WTC11 (cell line): Measurements from ENCODE around the gene KDM4B. TPM values are rescaled to one million over a fixed set of nuclear protein-coding genes. Genes with fewer than 3 reads are reported as not detected.

ENCODE experiments used
- ATAC-seq: fragments of 200-7000 bp; cut with Tn5 transposase; 2 replicates; pipeline ENCODE4 v1.10.0; 2021; ENCODE audit warnings: mild to moderate bottlenecking, moderate library complexity
- Bru-seq: library from RNA; stranded (reverse); fragments of 400-500 nt; gene quantifications from one replicate; lab custom pipeline; 2021; lab: Mats Ljungman, UMichigan
- CTCF ChIA-PET: fragments of 300-600 bp; sonication (Branson Sonifier 250); formaldehyde crosslinking; loops from one replicate; lab custom pipeline; 2021; ENCODE audit warnings: antibody characterized with exemption; lab: Charles Lee
- POLR2A ChIA-PET: fragments of 350-600 bp; sonication (Branson Sonifier 250); formaldehyde crosslinking; loops from one replicate; lab custom pipeline; 2021; ENCODE audit warnings: antibody characterized with exemption; lab: Charles Lee
- DNase-seq: peaks from one replicate; pipeline ENCODE4 v3.0.0; 2021; ENCODE audit warnings: low spot score
- H3K27ac Mint-ChIP-seq: 2 replicates; pipeline ENCODE4 v1.8.0; 2021; ENCODE audit warnings: mixed read lengths
- H3K27me3 Mint-ChIP-seq: 2 replicates; pipeline ENCODE4 v1.8.0; 2021; ENCODE audit warnings: low read depth, mild to moderate bottlenecking, moderate library complexity, mixed read lengths
- H3K36me3 Mint-ChIP-seq: 2 replicates; pipeline ENCODE4 v1.8.0; 2021; ENCODE audit warnings: mixed read lengths
- H3K4me1 Mint-ChIP-seq: 2 replicates; pipeline ENCODE4 v1.8.0; 2022; ENCODE audit warnings: mixed read lengths
- H3K4me3 Mint-ChIP-seq: 2 replicates; pipeline ENCODE4 v1.8.0; 2021; ENCODE audit warnings: mild to moderate bottlenecking, moderate library complexity, mixed read lengths
- H3K9me3 Mint-ChIP-seq: 2 replicates; pipeline ENCODE4 v1.8.0; 2021; ENCODE audit warnings: mixed read lengths
- CDX4 ChIP-seq: fragments of 250-450 bp; sonication (Bioruptor Pico); IDR thresholded peaks from 2 replicates; pipeline ENCODE4 v1.9.0; 2021; ENCODE audit warnings: moderate library complexity, mild to moderate bottlenecking, inconsistent platforms, borderline replicate concordance
- CREM ChIP-seq: sonication (generic); formaldehyde crosslinking; IDR thresholded peaks from 2 replicates; pipeline ENCODE4 v1.8.1; 2022; ENCODE audit warnings: mild to moderate bottlenecking, missing genetic modification reagents, moderate library complexity
- CTCF ChIP-seq: fragments of 200-600 bp; IDR thresholded peaks from 2 replicates; pipeline ENCODE4 v1.8.0; 2022; ENCODE audit warnings: antibody characterized with exemption
- ESRRA ChIP-seq: sonication (generic); formaldehyde crosslinking; IDR thresholded peaks from 2 replicates; pipeline ENCODE4 v1.8.1; 2022; ENCODE audit warnings: mild to moderate bottlenecking, missing genetic modification reagents, borderline replicate concordance
- FOXJ3 ChIP-seq: sonication (generic); formaldehyde crosslinking; IDR thresholded peaks from 2 replicates; pipeline ENCODE4 v1.9.0; 2021; ENCODE audit warnings: missing genetic modification reagents, mild to moderate bottlenecking, borderline replicate concordance
- FOXK1 ChIP-seq: sonication (generic); formaldehyde crosslinking; IDR thresholded peaks from 2 replicates; pipeline ENCODE4 v1.8.0; 2022; ENCODE audit warnings: mild to moderate bottlenecking, moderate library complexity, missing genetic modification reagents
- FOXP1 ChIP-seq: sonication (generic); formaldehyde crosslinking; IDR thresholded peaks from 2 replicates; pipeline ENCODE4 v1.8.0; 2022; ENCODE audit warnings: missing genetic modification reagents, mild to moderate bottlenecking, moderate library complexity, borderline replicate concordance
- GABPB1 ChIP-seq: sonication (generic); formaldehyde crosslinking; IDR thresholded peaks from 2 replicates; pipeline ENCODE4 v1.8.1; 2023; ENCODE audit warnings: mild to moderate bottlenecking, missing genetic modification reagents
- GRHL2 ChIP-seq: fragments of 250-450 bp; sonication (Bioruptor Pico); IDR thresholded peaks from 2 replicates; pipeline ENCODE4 v1.8.0; 2022; ENCODE audit warnings: mild to moderate bottlenecking, moderate library complexity; ENCODE audit not compliant: insufficient replicate concordance, severe bottlenecking
- GTF2I ChIP-seq: fragments of 250-450 bp; sonication (Bioruptor Pico); conservative IDR thresholded peaks from 2 replicates; pipeline ENCODE4 v1.4.0; 2021; ENCODE audit warnings: mild to moderate bottlenecking
- HMGXB4 ChIP-seq: sonication (generic); formaldehyde crosslinking; IDR thresholded peaks from 2 replicates; pipeline ENCODE4 v1.8.1; 2023; ENCODE audit warnings: mild to moderate bottlenecking, moderate library complexity, missing genetic modification reagents
- MXD4 ChIP-seq: fragments of 250-450 bp; sonication (Bioruptor Pico); IDR thresholded peaks from 2 replicates; pipeline ENCODE4 v1.8.0; 2021; ENCODE audit warnings: mild to moderate bottlenecking, moderate library complexity, borderline replicate concordance
- NFYB ChIP-seq: sonication (generic); formaldehyde crosslinking; conservative IDR thresholded peaks from 2 replicates; pipeline ENCODE4 v1.8.0; 2022; ENCODE audit warnings: low read depth, missing genetic modification reagents
- PREB ChIP-seq: sonication (generic); formaldehyde crosslinking; IDR thresholded peaks from 2 replicates; pipeline ENCODE4 v1.8.1; 2022; ENCODE audit warnings: mild to moderate bottlenecking, missing genetic modification reagents, moderate library complexity, borderline replicate concordance
- SMAD4 ChIP-seq: sonication (generic); formaldehyde crosslinking; IDR thresholded peaks from 2 replicates; pipeline ENCODE4 v1.8.0; 2022; ENCODE audit warnings: mild to moderate bottlenecking, missing genetic modification reagents
- SP1 ChIP-seq: sonication (generic); formaldehyde crosslinking; conservative IDR thresholded peaks from 2 replicates; pipeline ENCODE4 v1.8.1; 2022; ENCODE audit warnings: missing genetic modification reagents
- USF1 ChIP-seq: sonication (generic); formaldehyde crosslinking; IDR thresholded peaks from 2 replicates; pipeline ENCODE4 v1.8.0; 2022; ENCODE audit warnings: mild to moderate bottlenecking, missing genetic modification reagents
- USF2 ChIP-seq: sonication (generic); formaldehyde crosslinking; IDR thresholded peaks from 2 replicates; pipeline ENCODE4 v1.8.1; 2023; ENCODE audit warnings: mild to moderate bottlenecking, missing genetic modification reagents, moderate library complexity
- ZMAT4 ChIP-seq: fragments of 250-450 bp; sonication (Bioruptor Pico); IDR thresholded peaks from 2 replicates; pipeline ENCODE4 v1.9.0; 2021; ENCODE audit warnings: mild to moderate bottlenecking
- ZNF121 ChIP-seq: sonication (generic); formaldehyde crosslinking; IDR thresholded peaks from 2 replicates; pipeline ENCODE4 v1.8.0; 2023; ENCODE audit warnings: missing genetic modification reagents
- ZNF416 ChIP-seq: fragments of 250-450 bp; sonication (Bioruptor Pico); IDR thresholded peaks from 2 replicates; pipeline ENCODE4 v1.9.0; 2021; ENCODE audit warnings: mild to moderate bottlenecking, inconsistent platforms
- ZNF532 ChIP-seq: fragments of 250-450 bp; sonication (Bioruptor Pico); IDR thresholded peaks from 2 replicates; pipeline ENCODE4 v1.9.0; 2021; ENCODE audit warnings: mild to moderate bottlenecking, borderline replicate concordance
- long read RNA-seq, 3 experiments: library from RNA in 1 of 3; library from capped mRNA in 1 of 3; library from polyadenylated mRNA in 1 of 3; unstranded in 2 of 3; stranded (forward) in 1 of 3; transcript quantifications; one replicate each; pipeline ENCODE4 v2.0.0, GENCODE V29; 2021
- total RNA-seq: library from RNA; stranded (reverse); gene quantifications from 3 replicates; pipeline ENCODE4 v1.2.3, GENCODE V29; 2021

KDM4B gene
- 43.2 to 56.0 TPM (median 53.1 TPM) in 3 replicates for total RNA-seq
- Bru-seq, nascent RNA, result percentile 55 among the genes with signal in this experiment
- long read RNA-seq, experiment 1, full-length matches to known transcripts, result 81 of 143 reads
- long read RNA-seq, experiment 1, partial matches to known transcripts, result 45 of 143 reads
- long read RNA-seq, experiment 1, other reads (novel, unspliced or antisense), result 17 of 143 reads
- long read RNA-seq, experiment 2, full-length matches to known transcripts, result 5 of 74 reads
- long read RNA-seq, experiment 2, partial matches to known transcripts, result 49 of 74 reads
- long read RNA-seq, experiment 2, other reads (novel, unspliced or antisense), result 20 of 74 reads
- long read RNA-seq, experiment 3, result 0 reads

GRCh38 chr19:4968462-4969291 is at the start of gene KDM4B:
KDM4B (plus strand) TSS chr19:4969113; CDS start chr19:5032891, 63,778 bp downstream.
- ChIA-PET CTCF (interaction anchor here (0.6 to 1.3 kb wide), 15 partner anchors 12 to 356 kb away, joined by 3 to 11 read pairs (median 4); partner anchors contain the start of genes FEM1A and PLIN3), POLR2A (interaction anchor here (0.5 to 1.0 kb wide), 5 partner anchors 9 to 349 kb away, joined by 3 to 6 read pairs (median 3); no protein-coding TSS in a partner anchor)
- no peaks in the 10 kb centered on the region for H3K27me3 Mint-ChIP-seq
- H3K36me3 Mint-ChIP-seq, result peaks cover 6% of the 10 kb centered on the region
- no peaks in the 10 kb centered on the region; the same call in 1 of the 2 replicates for H3K9me3 Mint-ChIP-seq
- ATAC-seq, result peak; percentile 94
- H3K4me1 Mint-ChIP-seq, result peaks cover 42% of the 10 kb centered on the region
- H3K4me3 Mint-ChIP-seq, result peak within 1 kb of the TSS; percentile 96
- H3K27ac Mint-ChIP-seq, result peak within 1 kb of the TSS; percentile 83
- DNase-seq, result peak; percentile 99
- TF ChIP-seq USF2 (CRISPR knock-in tag) (peak; percentile 96), USF1 (CRISPR knock-in tag) (peak; percentile 96), CTCF (no peak), FOXP1 (CRISPR knock-in tag) (0 out of 2 replicates have a peak, but pooled peaks have one; percentile 39), NFYB (peak; percentile 100), ZMAT4 (0 out of 2 replicates have a peak, but pooled peaks have one; percentile 69), SP1 (peak; percentile 98), GABPB1 (CRISPR knock-in tag) (no peak), GRHL2 (no peak), HMGXB4 (CRISPR knock-in tag) (no peak), FOXJ3 (CRISPR knock-in tag) (no peak), ZNF416 (peak; percentile 77; the same call in 1 of the 2 replicates), PREB (CRISPR knock-in tag) (no peak), FOXK1 (CRISPR knock-in tag) (peak; percentile 72), MXD4 (CRISPR knock-in tag) (no peak), SMAD4 (CRISPR knock-in tag) (no peak), ZNF532 (CRISPR knock-in tag) (no peak), ZNF121 (CRISPR knock-in tag) (no peak), CDX4 (CRISPR knock-in tag) (no peak; the same call in 1 of the 2 replicates), GTF2I (CRISPR knock-in tag) (no peak), CREM (CRISPR knock-in tag) (peak; percentile 75), ESRRA (CRISPR knock-in tag) (no peak)
